ENCODE data around the gene SNX5.

The SNX5 gene

DNA sequence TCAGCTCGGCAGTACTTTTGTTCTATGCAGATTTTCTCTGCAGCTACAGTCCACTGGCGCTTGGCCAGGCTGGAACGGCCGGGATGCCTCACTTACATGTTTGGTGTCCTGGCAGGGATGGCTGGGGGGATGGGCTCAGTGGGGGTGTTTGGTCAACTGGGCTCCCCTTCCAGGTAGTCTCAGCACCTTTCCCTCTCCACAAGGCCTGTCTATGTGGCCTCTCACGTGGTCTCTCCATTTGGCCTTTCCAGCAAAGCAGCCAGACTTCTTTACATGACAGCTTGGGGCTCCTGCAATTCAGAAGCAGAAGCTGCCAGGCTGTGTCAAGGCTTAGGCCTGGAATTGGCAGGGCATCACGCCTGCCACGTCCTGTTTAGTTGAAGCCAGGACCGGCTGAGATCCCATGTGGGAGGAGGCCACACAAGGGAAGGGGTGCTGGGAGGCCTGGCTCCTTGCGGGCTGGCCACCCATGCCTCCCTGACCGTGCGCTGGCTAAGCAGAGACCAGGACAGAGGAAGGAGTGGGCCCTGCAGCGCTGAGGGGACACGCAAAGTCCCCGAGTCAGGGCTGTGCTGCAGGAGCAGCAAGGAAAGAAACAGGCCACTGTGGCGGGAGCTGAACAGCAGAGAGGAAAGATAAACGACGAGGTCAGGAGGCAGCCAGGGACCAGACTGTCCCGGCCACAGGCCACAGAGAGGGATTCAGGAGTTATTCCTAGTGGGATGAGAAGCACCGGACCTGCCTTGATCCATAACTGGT is 39.1 kb upstream of the SNX5 start:
- Histone ChIP-seq H3K4me1 (no peaks in the 10 kb centered on the region), H3K27ac (no peak overlapping the region), H3K27me3 (ENCODE audit: control insufficient read depth, insufficient read depth, low read length) (no peaks in the 10 kb centered on the region), H2AFZ (peak overlapping the region; percentile 11), H3K4me3 (ENCODE audit: low read depth, low read length) (no peak overlapping the region), H3K4me2 (ENCODE audit: low read length) (no peak overlapping the region), H3K9me3 (ENCODE audit: control insufficient read depth, low read length) (no peaks in the 10 kb centered on the region), H3K36me3 (ENCODE audit: control insufficient read depth, insufficient read depth, low read length) (no peaks in the 10 kb centered on the region), H3K9ac (no peak overlapping the region), H3K79me2 (no peaks in the 10 kb centered on the region)
- TF ChIP-seq, protein P1, sequence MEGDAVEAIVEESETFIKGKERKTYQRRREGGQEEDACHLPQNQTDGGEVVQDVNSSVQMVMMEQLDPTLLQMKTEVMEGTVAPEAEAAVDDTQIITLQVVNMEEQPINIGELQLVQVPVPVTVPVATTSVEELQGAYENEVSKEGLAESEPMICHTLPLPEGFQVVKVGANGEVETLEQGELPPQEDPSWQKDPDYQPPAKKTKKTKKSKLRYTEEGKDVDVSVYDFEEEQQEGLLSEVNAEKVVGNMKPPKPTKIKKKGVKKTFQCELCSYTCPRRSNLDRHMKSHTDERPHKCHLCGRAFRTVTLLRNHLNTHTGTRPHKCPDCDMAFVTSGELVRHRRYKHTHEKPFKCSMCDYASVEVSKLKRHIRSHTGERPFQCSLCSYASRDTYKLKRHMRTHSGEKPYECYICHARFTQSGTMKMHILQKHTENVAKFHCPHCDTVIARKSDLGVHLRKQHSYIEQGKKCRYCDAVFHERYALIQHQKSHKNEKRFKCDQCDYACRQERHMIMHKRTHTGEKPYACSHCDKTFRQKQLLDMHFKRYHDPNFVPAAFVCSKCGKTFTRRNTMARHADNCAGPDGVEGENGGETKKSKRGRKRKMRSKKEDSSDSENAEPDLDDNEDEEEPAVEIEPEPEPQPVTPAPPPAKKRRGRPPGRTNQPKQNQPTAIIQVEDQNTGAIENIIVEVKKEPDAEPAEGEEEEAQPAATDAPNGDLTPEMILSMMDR (IDR thresholded peaks at IDR 0.05), result no peak

DNA sequence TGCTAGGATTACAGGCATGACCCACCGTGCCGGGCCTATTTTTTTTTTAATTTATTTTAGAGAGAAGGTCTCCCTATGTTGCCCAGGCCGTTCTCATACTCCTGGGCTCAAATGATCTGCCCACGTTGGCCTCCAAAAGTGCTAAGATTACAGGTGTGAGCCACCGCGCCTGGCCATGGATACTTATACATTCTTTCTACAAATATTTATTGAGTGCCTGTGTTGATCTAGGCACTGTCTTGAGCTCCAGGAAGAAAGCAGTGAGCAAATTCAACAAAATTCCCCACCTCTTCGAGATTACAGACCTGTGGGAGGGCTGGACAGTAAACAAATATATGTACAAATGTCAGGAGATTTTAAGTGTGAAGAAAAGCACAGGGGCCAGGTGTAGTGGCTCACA is 38.1 kb upstream of the SNX5 start:
- Histone ChIP-seq H3K4me1 (no peaks in the 10 kb centered on the region), H3K27me3 (ENCODE audit: control insufficient read depth, insufficient read depth, low read length) (no peaks in the 10 kb centered on the region), H3K27ac (no peak overlapping the region)

DNA sequence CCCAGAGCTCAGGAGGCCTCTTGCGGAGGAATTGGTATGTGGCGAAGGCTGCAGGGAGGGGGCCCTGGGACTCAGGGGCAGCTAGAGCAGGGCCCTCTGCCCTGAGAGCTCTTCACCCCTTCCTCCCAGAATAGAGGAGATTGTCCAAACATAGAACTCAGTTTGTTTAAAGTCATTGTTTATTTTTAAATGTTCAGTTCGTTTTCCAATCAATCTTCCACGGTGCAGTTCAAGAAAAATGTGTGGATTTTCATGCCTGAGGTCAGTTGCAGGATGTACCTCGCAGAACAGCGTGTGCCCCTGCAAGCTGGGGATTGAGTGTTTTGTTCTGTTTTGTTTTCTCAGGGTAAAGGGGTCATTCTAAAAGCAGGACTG is 37.4 kb upstream of the SNX5 start:
- H3K4me1 ChIP-seq, result no peaks in the 10 kb centered on the region
- no peak overlapping the region for H3K27ac ChIP-seq
- H2AFZ ChIP-seq, result no peak overlapping the region

More for the DNA sequence above, 38.1 kb upstream of the SNX5 start:
- Histone ChIP-seq H3K36me3 (ENCODE audit: control insufficient read depth, insufficient read depth, low read length) (no peaks in the 10 kb centered on the region), H2AFZ (no peak overlapping the region), H3K4me3 (ENCODE audit: low read depth, low read length) (no peak overlapping the region), H3K9me3 (ENCODE audit: control insufficient read depth, low read length) (no peaks in the 10 kb centered on the region), H3K4me2 (ENCODE audit: low read length) (no peak overlapping the region), H3K9ac (no peak overlapping the region), H3K79me2 (no peaks in the 10 kb centered on the region)
- TF ChIP-seq, protein P1 (IDR thresholded peaks at IDR 0.05), result no peak

DNA sequence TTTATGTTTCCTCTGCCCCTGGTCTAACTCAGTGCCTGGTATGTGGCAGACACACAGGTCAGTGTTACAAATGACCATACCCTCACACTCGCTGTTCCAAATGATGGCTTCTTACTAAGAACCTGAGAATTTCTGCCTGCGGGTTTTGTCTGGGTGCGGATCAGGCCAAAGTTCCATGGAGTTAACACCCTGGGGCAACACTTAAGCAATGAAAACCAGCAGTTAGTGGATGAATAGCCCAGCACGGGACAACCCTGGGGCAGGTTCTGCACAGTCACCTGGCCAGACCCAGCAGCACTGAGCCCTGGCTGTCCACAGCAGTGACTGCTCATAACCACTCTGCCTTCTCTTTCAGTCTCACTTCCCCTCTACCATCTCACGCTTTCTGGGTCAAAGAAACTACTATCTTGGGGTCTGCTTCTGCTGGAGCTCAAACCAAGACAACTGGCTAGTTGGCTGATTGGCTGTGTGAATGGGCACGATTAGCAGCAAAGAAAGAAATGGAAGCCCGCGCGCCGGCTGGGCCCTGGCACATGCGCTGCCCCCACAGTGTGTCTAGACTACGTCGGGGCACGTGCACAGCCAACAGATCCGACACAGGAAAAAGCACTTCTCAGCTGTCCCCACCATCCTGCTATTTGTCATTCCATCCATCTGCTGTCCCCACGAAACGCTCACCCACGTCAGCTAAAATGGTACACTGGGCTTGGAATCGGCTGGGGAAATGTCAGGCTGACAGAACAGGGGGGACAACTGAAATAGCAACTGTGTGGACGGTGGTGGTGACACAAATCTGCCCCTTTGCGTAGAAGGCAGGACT is 36.8 kb upstream of the SNX5 start:
- no peaks in the 10 kb centered on the region for H3K27me3 ChIP-seq (ENCODE audit: control insufficient read depth, insufficient read depth, low read length)
- no peak overlapping the region for H3K9ac ChIP-seq
- no peaks in the 10 kb centered on the region for H3K79me2 ChIP-seq
- no peak overlapping the region for H3K4me2 ChIP-seq (ENCODE audit: low read length)
- H3K36me3 ChIP-seq (ENCODE audit: control insufficient read depth, insufficient read depth, low read length), result no peaks in the 10 kb centered on the region
- no peak overlapping the region for H3K27ac ChIP-seq
- no peak overlapping the region for H3K4me3 ChIP-seq (ENCODE audit: low read depth, low read length)
- no peaks in the 10 kb centered on the region for H3K9me3 ChIP-seq (ENCODE audit: control insufficient read depth, low read length)
- TF ChIP-seq, protein P1 (IDR thresholded peaks at IDR 0.05), result no peak
- no peaks in the 10 kb centered on the region for H3K4me1 ChIP-seq
- no peak overlapping the region for H2AFZ ChIP-seq

More for the DNA sequence above, 37.4 kb upstream of the SNX5 start:
- Histone ChIP-seq H3K9ac (no peak overlapping the region), H3K4me2 (ENCODE audit: low read length) (no peak overlapping the region), H3K4me3 (ENCODE audit: low read depth, low read length) (no peak overlapping the region), H3K36me3 (ENCODE audit: control insufficient read depth, insufficient read depth, low read length) (no peaks in the 10 kb centered on the region), H3K79me2 (no peaks in the 10 kb centered on the region), H3K9me3 (ENCODE audit: control insufficient read depth, low read length) (no peaks in the 10 kb centered on the region), H3K27me3 (ENCODE audit: control insufficient read depth, insufficient read depth, low read length) (no peaks in the 10 kb centered on the region)
- TF ChIP-seq, protein P1 (IDR thresholded peaks at IDR 0.05), result no peak
